Measurements from ENCODE around the gene TTC39B. TPM values are rescaled to one million over a fixed set of nuclear protein-coding genes. Genes with fewer than 3 reads are reported as not detected.

TTC39B gene
- 8.2 and 9.6 TPM in 2 replicates for total RNA-seq

GRCh38 chr9:15306757-15307522 is at the start of gene TTC39B:
Gene TTC39B (minus strand): TSS chr9:15307216. CDS start chr9:15307125, 91 bp downstream.

Small RNAs within 50 kb of the gene (small RNA-seq; reads per million reads assigned to genes)
- gene RNU6-559P, result not detected

Other genes with a start within 250 kb of the TTC39B start
- 26.8 and 33.8 TPM in 2 replicates for gene SNAPC3, start 115.7 kb upstream of the TTC39B start, total RNA-seq
- 30.5 and 44.2 TPM in 2 replicates for gene PSIP1, start 203.8 kb upstream of the TTC39B start, total RNA-seq
- 2.7 and 2.9 TPM in 2 replicates for gene CCDC171, start 245.8 kb upstream of the TTC39B start, total RNA-seq